ENCODE data around the gene MYOT. TPM values are rescaled to one million over a fixed set of nuclear protein-coding genes. Genes with fewer than 3 reads are reported as not detected.

The MYOT gene
- total RNA-seq, 1 donor from 2014 or later = not detected

DNA sequence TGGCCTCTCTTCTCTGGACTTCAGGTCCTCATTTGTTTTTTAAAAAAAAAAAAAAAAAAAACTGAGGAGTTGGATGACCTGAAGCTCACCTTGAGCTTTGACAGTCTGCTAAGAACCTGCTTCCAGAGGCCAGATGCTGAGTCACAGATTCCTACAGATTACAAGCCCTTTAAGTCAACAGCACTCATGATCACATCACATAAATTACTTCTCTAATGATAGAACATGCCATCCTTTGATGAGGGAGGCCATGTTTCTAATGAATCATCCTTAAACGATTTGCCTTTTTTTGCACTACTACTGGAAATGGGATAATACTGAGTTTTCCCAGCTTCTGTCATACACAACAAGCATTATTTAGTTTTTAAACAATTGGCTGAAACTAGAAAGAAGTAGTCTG lies 34.2 kb upstream of the MYOT start:
- FAIRE-seq (no peak), DNase-seq (ENCODE audit: low read depth) (peak; percentile 96)
- peaks cover 24% of the 10 kb centered on the region for H3K4me1 Mint-ChIP-seq (ENCODE audit: low read depth, unreplicated experiment)
- H3K27me3 ChIP-seq (ENCODE audit: insufficient read depth, low read length) = no peaks in the 10 kb centered on the region
- H3K4me3 ChIP-seq (ENCODE audit: insufficient read depth, low read depth, low read length) = no peak overlapping the region
- H3K9me3 Mint-ChIP-seq (ENCODE audit: unreplicated experiment) = no peaks in the 10 kb centered on the region
- no peaks in the 10 kb centered on the region for H3K9me3 ChIP-seq (ENCODE audit: insufficient read depth, low read depth, low read length)
- peaks cover 19% of the 10 kb centered on the region for H3K4me1 ChIP-seq (ENCODE audit: insufficient read depth, low read length)
- no peaks in the 10 kb centered on the region for H3K36me3 ChIP-seq (ENCODE audit: insufficient read depth, low read length)
- H3K27me3 Mint-ChIP-seq (ENCODE audit: low read depth, unreplicated experiment) = no peaks in the 10 kb centered on the region
- peak overlapping the region; percentile 7 for H3K4me2 ChIP-seq (ENCODE audit: low read length)
- no peaks in the 10 kb centered on the region for H3K79me2 ChIP-seq (ENCODE audit: insufficient read depth, low read length)
- H3K27ac ChIP-seq (ENCODE audit: low read depth, low read length) = peak overlapping the region; percentile 18
- no peak overlapping the region for H3K27ac Mint-ChIP-seq (ENCODE audit: unreplicated experiment)
- no peak overlapping the region for H3K9ac ChIP-seq (ENCODE audit: low read length)
- no peak overlapping the region for H3K4me3 Mint-ChIP-seq (ENCODE audit: unreplicated experiment)
- no peak overlapping the region for H2AFZ ChIP-seq (ENCODE audit: low read depth, low read length)
- H4K20me1 ChIP-seq (ENCODE audit: insufficient read depth, low read length) = no peaks in the 10 kb centered on the region
- no peaks in the 10 kb centered on the region for H3K36me3 Mint-ChIP-seq (ENCODE audit: low read depth, unreplicated experiment)
- TF ChIP-seq, protein P1, sequence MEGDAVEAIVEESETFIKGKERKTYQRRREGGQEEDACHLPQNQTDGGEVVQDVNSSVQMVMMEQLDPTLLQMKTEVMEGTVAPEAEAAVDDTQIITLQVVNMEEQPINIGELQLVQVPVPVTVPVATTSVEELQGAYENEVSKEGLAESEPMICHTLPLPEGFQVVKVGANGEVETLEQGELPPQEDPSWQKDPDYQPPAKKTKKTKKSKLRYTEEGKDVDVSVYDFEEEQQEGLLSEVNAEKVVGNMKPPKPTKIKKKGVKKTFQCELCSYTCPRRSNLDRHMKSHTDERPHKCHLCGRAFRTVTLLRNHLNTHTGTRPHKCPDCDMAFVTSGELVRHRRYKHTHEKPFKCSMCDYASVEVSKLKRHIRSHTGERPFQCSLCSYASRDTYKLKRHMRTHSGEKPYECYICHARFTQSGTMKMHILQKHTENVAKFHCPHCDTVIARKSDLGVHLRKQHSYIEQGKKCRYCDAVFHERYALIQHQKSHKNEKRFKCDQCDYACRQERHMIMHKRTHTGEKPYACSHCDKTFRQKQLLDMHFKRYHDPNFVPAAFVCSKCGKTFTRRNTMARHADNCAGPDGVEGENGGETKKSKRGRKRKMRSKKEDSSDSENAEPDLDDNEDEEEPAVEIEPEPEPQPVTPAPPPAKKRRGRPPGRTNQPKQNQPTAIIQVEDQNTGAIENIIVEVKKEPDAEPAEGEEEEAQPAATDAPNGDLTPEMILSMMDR (IDR thresholded peaks at IDR 0.05; ENCODE audit: insufficient read depth, low read depth, low read length) = no peak

DNA sequence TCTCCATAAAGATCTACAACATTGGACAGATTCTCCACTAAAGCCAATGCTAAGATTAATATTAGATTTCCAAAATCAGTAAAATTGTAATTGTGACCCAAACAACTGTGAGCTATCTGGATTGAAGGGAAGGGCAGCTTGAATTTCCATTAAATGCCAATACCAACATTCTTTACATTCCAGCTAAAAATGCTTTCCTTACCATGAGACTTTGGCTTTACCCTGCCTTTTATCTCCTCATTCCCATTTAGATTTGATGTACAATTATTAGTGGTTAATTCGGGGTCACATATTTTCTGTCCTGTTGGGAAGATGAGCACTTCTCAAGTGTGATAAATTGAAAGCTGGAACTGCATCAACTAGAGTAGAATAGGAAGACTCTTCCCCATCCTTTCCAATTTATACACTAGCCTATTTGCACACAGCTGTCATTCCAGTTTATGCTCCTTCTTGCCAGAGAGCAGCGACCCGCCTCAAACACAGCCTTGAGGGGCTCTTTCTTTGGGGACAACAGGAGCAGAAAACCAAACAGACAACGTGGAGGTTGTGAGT lies 33.1 kb upstream of the MYOT start:
- Histone ChIP-seq H3K4me3 (ENCODE audit: insufficient read depth, low read depth, low read length) (no peak overlapping the region), H2AFZ (ENCODE audit: low read depth, low read length) (no peak overlapping the region), H3K4me1 (ENCODE audit: insufficient read depth, low read length) (peaks cover 19% of the 10 kb centered on the region), H3K79me2 (ENCODE audit: insufficient read depth, low read length) (no peaks in the 10 kb centered on the region), H4K20me1 (ENCODE audit: insufficient read depth, low read length) (no peaks in the 10 kb centered on the region), H3K27me3 (ENCODE audit: insufficient read depth, low read length) (no peaks in the 10 kb centered on the region), H3K9me3 (ENCODE audit: insufficient read depth, low read depth, low read length) (no peaks in the 10 kb centered on the region), H3K27ac (ENCODE audit: low read depth, low read length) (no peak overlapping the region), H3K4me2 (ENCODE audit: low read length) (no peak overlapping the region), H3K9ac (ENCODE audit: low read length) (no peak overlapping the region), H3K36me3 (ENCODE audit: insufficient read depth, low read length) (no peaks in the 10 kb centered on the region)
- no peaks in the 10 kb centered on the region for H3K27me3 Mint-ChIP-seq (ENCODE audit: low read depth, unreplicated experiment)
- no peak for DNase-seq (ENCODE audit: low read depth)
- no peak for FAIRE-seq
- peak overlapping the region; percentile 48 for H3K27ac Mint-ChIP-seq (ENCODE audit: unreplicated experiment)
- no peaks in the 10 kb centered on the region for H3K9me3 Mint-ChIP-seq (ENCODE audit: unreplicated experiment)
- H3K4me1 Mint-ChIP-seq (ENCODE audit: low read depth, unreplicated experiment) = peaks cover 24% of the 10 kb centered on the region
- no peaks in the 10 kb centered on the region for H3K36me3 Mint-ChIP-seq (ENCODE audit: low read depth, unreplicated experiment)
- no peak overlapping the region for H3K4me3 Mint-ChIP-seq (ENCODE audit: unreplicated experiment)
- no peak for TF ChIP-seq EZH2 (IDR thresholded peaks at IDR 0.05; ENCODE audit: insufficient read depth, low read length)
- TF ChIP-seq, protein P1 (IDR thresholded peaks at IDR 0.05; ENCODE audit: insufficient read depth, low read depth, low read length) = no peak

DNA sequence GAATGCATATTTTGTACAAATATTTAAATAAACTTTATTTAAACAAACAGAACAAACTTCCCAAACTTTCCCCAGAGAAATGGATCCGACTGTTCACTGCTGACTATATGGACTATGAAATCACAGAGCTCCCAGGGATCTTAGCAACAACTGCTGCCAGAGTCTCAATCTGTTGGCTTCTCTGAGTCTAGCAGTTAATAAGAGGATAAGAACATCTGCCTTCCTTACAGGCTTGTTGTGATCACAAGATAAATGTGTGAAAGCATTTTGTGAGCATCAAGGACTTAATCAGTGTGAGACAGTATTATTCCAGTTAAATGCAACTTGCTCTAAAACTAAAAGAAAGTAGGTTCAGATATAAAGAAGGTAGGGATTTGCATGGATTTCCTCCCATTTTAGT lies 31.4 kb upstream of the MYOT start:
- FAIRE-seq = no peak
- TF ChIP-seq EZH2 (IDR thresholded peaks at IDR 0.05; ENCODE audit: insufficient read depth, low read length) = no peak
- no peaks in the 10 kb centered on the region for H3K36me3 Mint-ChIP-seq (ENCODE audit: low read depth, unreplicated experiment)
- H4K20me1 ChIP-seq (ENCODE audit: insufficient read depth, low read length) = no peaks in the 10 kb centered on the region
- H3K4me2 ChIP-seq (ENCODE audit: low read length) = no peak overlapping the region
- peaks cover 19% of the 10 kb centered on the region for H3K4me1 ChIP-seq (ENCODE audit: insufficient read depth, low read length)
- no peak overlapping the region for H3K4me3 Mint-ChIP-seq (ENCODE audit: unreplicated experiment)
- no peak overlapping the region for H3K4me3 ChIP-seq (ENCODE audit: insufficient read depth, low read depth, low read length)
- H3K27ac Mint-ChIP-seq (ENCODE audit: unreplicated experiment) = no peak overlapping the region
- H3K36me3 ChIP-seq (ENCODE audit: insufficient read depth, low read length) = no peaks in the 10 kb centered on the region
- H3K9me3 ChIP-seq (ENCODE audit: insufficient read depth, low read depth, low read length) = no peaks in the 10 kb centered on the region
- H3K9ac ChIP-seq (ENCODE audit: low read length) = no peak overlapping the region
- H3K79me2 ChIP-seq (ENCODE audit: insufficient read depth, low read length) = no peaks in the 10 kb centered on the region
- DNase-seq (ENCODE audit: low read depth) = no peak
- H3K27me3 Mint-ChIP-seq (ENCODE audit: low read depth, unreplicated experiment) = no peaks in the 10 kb centered on the region
- no peak overlapping the region for H3K27ac ChIP-seq (ENCODE audit: low read depth, low read length)
- H3K27me3 ChIP-seq (ENCODE audit: insufficient read depth, low read length) = no peaks in the 10 kb centered on the region
- no peak overlapping the region for H2AFZ ChIP-seq (ENCODE audit: low read depth, low read length)
- H3K9me3 Mint-ChIP-seq (ENCODE audit: unreplicated experiment) = no peaks in the 10 kb centered on the region
- H3K4me1 Mint-ChIP-seq (ENCODE audit: low read depth, unreplicated experiment) = peaks cover 24% of the 10 kb centered on the region
